Tibial nerve (tissue), 4 donors: Measurements from ENCODE around the gene SEC24B. TPM values are rescaled to one million over a fixed set of nuclear protein-coding genes. Genes with fewer than 3 reads are reported as not detected.
"Not testable (repeated sequence)": the region's sequence is repeated elsewhere in the genome, so short reads cannot be mapped to it uniquely, and the experiment has no call there.

Experiments used
- DNase-seq, 2 donors: peaks; one replicate each; pipeline ENCODE4 v3.0.0-alpha.2; 2019; ENCODE audit warnings: low spot score in 2 of 2
- H3K27ac ChIP-seq, 4 donors: fragments of 200-600 bp; sonication (generic) in 3 of 4; one replicate each; pipeline ENCODE4 v1.5.1; 2017 to 2019; ENCODE audit warnings: mild to moderate bottlenecking in 1 of 4
- H3K27me3 ChIP-seq, 2 donors: fragments of 200-600 bp; sonication (generic) in 1 of 2; one replicate each; pipeline versions ENCODE4 v1.5.1 to v1.6.0; 2017 to 2019
- H3K36me3 ChIP-seq, 3 donors: fragments of 200-600 bp; sonication (generic); one replicate each; pipeline ENCODE4 v1.5.1; 2018 to 2019
- H3K4me1 ChIP-seq, 4 donors: fragments of 200-600 bp; sonication (generic) in 3 of 4; one replicate each; pipeline ENCODE4 v1.5.1; 2017 to 2019
- H3K4me3 ChIP-seq, 4 donors: fragments of 200-600 bp; sonication (generic) in 3 of 4; one replicate each; pipeline ENCODE4 v1.5.1; 2017 to 2019; ENCODE audit warnings: mild to moderate bottlenecking in 1 of 4, moderate library complexity in 1 of 4
- H3K9me3 ChIP-seq, 4 donors: fragments of 200-600 bp; sonication (generic) in 3 of 4; one replicate each; pipeline ENCODE4 v1.5.1; 2017 to 2019
- CTCF ChIP-seq, 5 experiments: fragments of 200-600 bp in 3 of 5; fragments of 450-650 bp in 2 of 5; sonication (generic) in 3 of 5; IDR thresholded peaks; one replicate each; pipeline ENCODE4 v1.5.1; 2016 to 2019; ENCODE audit warnings: antibody characterized with exemption in 5 of 5, mild to moderate bottlenecking in 3 of 5, moderate library complexity in 2 of 5
- EP300 ChIP-seq, 2 donors: sonication (generic); formaldehyde crosslinking; IDR thresholded peaks; one replicate each; pipeline ENCODE4 v1.6.1; 2017; ENCODE audit warnings: antibody characterized with exemption in 2 of 2, mild to moderate bottlenecking in 1 of 2
- POLR2A ChIP-seq, 2 donors: fragments of 450-650 bp; IDR thresholded peaks; one replicate each; pipeline ENCODE4 v1.6.1; 2017; ENCODE audit warnings: antibody characterized with exemption in 2 of 2, mild to moderate bottlenecking in 2 of 2, moderate library complexity in 2 of 2
- WGBS, 2 donors: methylation state at CpG; one replicate each; pipeline ENCODE4 v1.1.5; 2018; 5-methylcytosine and 5-hydroxymethylcytosine counted together
- total RNA-seq, 4 donors: library from RNA; depleted of rRNA; stranded (reverse); fragments of >200 nt; gene quantifications; one replicate each; pipeline ENCODE4 v1.1.0, GENCODE V29; 2016

Gene SEC24B
- total RNA-seq, 4 donors from 2014 or later: 31.8 to 37.5 (median 35.4) TPM

GRCh38 chr4:109510687-109511086, 77.1 kb downstream of the SEC24B start:
- DNase-seq: no peak
- no peaks in the 10 kb centered on the region for H3K4me1 ChIP-seq

GRCh38 chr4:109511414-109511813, 77.8 kb downstream of the SEC24B start:
- no peak overlapping the region for H3K4me3 ChIP-seq
- DNase-seq: no peak
- no peaks in the 10 kb centered on the region for H3K9me3 ChIP-seq
- H3K27me3 ChIP-seq: no peaks in the 10 kb centered on the region
- peaks cover 0 to 78% (median 0%) of the 10 kb centered on the region in 3 donors for H3K36me3 ChIP-seq
- H3K4me1 ChIP-seq: no peaks in the 10 kb centered on the region
- no peak overlapping the region for H3K27ac ChIP-seq
- 45 to 55% methylated on average over 2 of the region's 2 CpGs for WGBS, 2 donors
- no peak for TF ChIP-seq CTCF (IDR thresholded peaks at IDR 0.05)
- no peak for TF ChIP-seq POLR2A (IDR thresholded peaks at IDR 0.05)
- TF ChIP-seq EP300 (IDR thresholded peaks at IDR 0.05): no peak

More at GRCh38 chr4:109510687-109511086, 77.1 kb downstream of the SEC24B start:
- H3K9me3 ChIP-seq: no peaks in the 10 kb centered on the region
- H3K27ac ChIP-seq: no peak overlapping the region
- no peaks in the 10 kb centered on the region for H3K27me3 ChIP-seq
- TF ChIP-seq EP300 (IDR thresholded peaks at IDR 0.05) (no peak), POLR2A (IDR thresholded peaks at IDR 0.05) (no peak), CTCF (IDR thresholded peaks at IDR 0.05) (no peak)
- peaks cover 0 to 79% (median 0%) of the 10 kb centered on the region in 3 donors for H3K36me3 ChIP-seq
- 65 to 70% methylated on average over 2 of the region's 2 CpGs for WGBS, 2 donors
- H3K4me3 ChIP-seq: no peak overlapping the region

DNA sequence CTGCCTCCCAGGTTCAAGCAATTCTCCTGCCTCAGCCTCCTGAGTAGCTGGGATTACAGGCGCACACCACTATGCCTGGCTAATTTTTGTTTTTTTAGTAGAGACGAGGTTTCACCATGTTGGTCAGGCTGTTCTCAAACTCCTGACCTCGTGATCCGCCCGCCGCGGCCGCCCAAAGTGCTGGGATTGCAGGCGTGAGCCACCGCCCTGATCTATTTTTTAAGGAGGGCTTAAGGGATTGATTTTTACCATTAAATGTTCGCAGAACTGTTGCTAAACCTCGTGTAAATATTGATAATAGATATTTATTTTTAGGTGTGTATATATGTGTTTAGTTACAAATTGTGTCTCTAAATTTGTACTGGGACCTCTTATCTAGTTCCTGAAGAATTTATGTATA, 79.8 kb downstream of the SEC24B start:
- not testable (repeated sequence) for H3K27ac ChIP-seq, H3K27me3 ChIP-seq, H3K4me3 ChIP-seq, H3K9me3 ChIP-seq, H3K4me1 ChIP-seq, DNase-seq
- H3K36me3 ChIP-seq: peaks cover 0 to 78% (median 0%) of the 10 kb centered on the region in 3 donors
- 96 to 97% methylated on average over 12 of the region's 12 CpGs for WGBS, 2 donors

- no peaks in the 10 kb centered on the region for H3K9me3 ChIP-seq
- TF ChIP-seq POLR2A (IDR thresholded peaks at IDR 0.05) (no peak), CTCF (IDR thresholded peaks at IDR 0.05) (no peak), EP300 (IDR thresholded peaks at IDR 0.05) (no peak)
- DNase-seq: no peak
- H3K27ac ChIP-seq: no peak overlapping the region
- no peak overlapping the region for H3K4me3 ChIP-seq
- peaks cover 3 to 97% (median 36%) of the 10 kb centered on the region in 3 donors for H3K36me3 ChIP-seq
- H3K27me3 ChIP-seq: no peaks in the 10 kb centered on the region
- H3K4me1 ChIP-seq: no peaks in the 10 kb centered on the region
Measured at GRCh38 chr4:109532182-109532581, 98.6 kb downstream of the SEC24B start.

DNA sequence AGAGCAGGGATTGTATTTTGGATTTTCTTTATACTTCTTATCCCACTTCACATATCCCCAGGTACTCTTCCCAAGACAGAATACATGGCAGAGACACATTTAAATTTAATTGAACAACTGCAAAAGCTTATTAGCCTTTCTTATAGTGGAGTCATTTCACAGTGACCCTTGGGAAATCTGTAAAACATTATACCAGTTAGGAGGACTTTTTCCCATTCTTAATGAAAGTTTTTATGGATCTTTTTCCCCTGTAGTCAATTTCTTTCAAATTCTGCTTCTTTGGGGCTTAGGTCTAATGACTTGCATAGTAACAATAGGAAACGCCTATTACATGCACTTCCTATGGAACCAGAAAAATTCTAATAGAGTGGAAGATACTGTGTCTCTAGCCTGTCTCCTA, 111.8 kb downstream of the SEC24B start:
- TF ChIP-seq POLR2A (IDR thresholded peaks at IDR 0.05): no peak
- no peak for TF ChIP-seq EP300 (IDR thresholded peaks at IDR 0.05)
- TF ChIP-seq CTCF (IDR thresholded peaks at IDR 0.05): no peak
- no peak overlapping the region for H3K4me3 ChIP-seq
- no peaks in the 10 kb centered on the region for H3K27me3 ChIP-seq
- H3K4me1 ChIP-seq: peaks cover 0 to 2% (median 0%) of the 10 kb centered on the region in 4 donors
- no peaks in the 10 kb centered on the region for H3K9me3 ChIP-seq
- 94 to 96% methylated on average over 1 of the region's 1 CpG for WGBS, 2 donors
- H3K27ac ChIP-seq: no peak overlapping the region
- peaks cover 0 to 64% (median 0%) of the 10 kb centered on the region in 3 donors for H3K36me3 ChIP-seq
- no peak for DNase-seq

DNA sequence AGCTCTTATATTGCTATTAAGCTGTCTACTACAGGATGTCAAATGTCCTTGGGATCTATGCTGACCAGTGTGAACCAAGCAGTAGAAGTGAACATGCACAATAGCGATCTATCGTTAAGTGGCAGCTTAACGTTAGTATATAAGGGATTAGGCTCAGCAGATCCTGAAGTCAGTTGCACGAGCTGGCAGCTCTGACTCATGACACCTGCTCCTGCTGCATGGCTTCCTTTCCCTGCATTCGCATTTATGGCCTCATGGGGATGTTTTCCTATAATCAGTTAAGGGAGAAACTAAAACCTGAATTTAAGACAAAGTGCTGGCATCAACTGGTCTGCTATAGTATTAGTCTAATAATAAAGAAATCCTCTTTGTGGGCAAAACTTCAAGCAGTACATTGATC, 113.8 kb downstream of the SEC24B start:
- WGBS, 2 donors: 83 to 87% methylated on average over 5 of the region's 5 CpGs
- no peak for DNase-seq
- no peak for TF ChIP-seq CTCF (IDR thresholded peaks at IDR 0.05)
- TF ChIP-seq EP300 (IDR thresholded peaks at IDR 0.05): no peak
- no peak for TF ChIP-seq POLR2A (IDR thresholded peaks at IDR 0.05)
- Histone ChIP-seq H3K9me3 (no peaks in the 10 kb centered on the region), H3K4me3 (no peak overlapping the region), H3K27me3 (no peaks in the 10 kb centered on the region), H3K27ac (no peak overlapping the region), H3K4me1 (no peaks in the 10 kb centered on the region), H3K36me3 (peaks cover 0 to 53% (median 0%) of the 10 kb centered on the region in 3 donors)
